Measurements from ENCODE around the gene CDH12.

Gene CDH12

DNA sequence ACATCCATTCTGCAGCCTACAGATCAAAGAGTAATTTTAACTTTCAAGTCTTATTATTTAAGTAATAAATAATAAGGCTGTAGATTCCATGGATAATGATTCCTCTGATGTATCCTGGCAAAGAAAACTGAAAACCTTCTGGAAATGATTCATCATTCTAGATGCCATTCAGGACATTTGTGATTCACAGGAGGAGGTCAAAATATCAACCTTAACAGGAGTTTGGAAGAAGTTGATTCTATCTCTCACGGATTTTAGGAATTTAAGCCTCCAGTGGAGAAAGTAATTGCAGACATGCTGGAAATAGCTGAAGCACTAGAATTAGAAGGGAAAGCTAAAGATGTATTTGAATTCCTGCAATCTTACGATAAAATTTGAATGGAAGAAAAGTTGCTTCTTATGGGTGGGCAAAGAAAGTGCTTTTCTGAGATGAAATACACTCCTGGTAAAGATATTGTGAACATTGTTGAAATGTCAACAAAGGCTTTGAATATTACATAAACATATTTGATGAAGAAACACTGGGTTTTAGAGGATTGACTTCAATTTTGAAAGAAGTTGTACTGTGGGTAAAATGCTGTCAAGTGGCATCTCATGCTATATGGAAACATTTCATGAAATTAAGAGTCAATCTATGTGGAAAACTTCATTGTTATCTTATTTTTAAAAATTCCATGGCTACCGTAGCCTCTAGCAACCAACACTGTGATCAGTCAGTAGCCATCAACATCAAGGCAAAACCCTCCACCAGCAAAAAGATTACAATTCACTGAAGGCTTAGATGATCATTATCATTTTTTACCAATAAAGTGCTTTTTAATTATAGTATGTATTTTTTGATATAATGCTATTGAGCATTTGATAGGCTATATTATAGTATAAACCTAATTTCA is 1141.0 kb downstream of the CDH12 start:
- TF ChIP-seq PPARA (CRISPR knock-in tag; IDR thresholded peaks at IDR 0.05; ENCODE audit: borderline replicate concordance): no peak
- TF ChIP-seq, protein P1, sequence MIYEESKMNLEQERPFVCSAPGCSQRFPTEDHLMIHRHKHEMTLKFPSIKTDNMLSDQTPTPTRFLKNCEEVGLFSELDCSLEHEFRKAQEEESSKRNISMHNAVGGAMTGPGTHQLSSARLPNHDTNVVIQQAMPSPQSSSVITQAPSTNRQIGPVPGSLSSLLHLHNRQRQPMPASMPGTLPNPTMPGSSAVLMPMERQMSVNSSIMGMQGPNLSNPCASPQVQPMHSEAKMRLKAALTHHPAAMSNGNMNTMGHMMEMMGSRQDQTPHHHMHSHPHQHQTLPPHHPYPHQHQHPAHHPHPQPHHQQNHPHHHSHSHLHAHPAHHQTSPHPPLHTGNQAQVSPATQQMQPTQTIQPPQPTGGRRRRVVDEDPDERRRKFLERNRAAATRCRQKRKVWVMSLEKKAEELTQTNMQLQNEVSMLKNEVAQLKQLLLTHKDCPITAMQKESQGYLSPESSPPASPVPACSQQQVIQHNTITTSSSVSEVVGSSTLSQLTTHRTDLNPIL (CRISPR knock-in tag; IDR thresholded peaks at IDR 0.05; ENCODE audit: low read depth): no peak
- no peak for TF ChIP-seq RARB (CRISPR knock-in tag; IDR thresholded peaks at IDR 0.05)
- no peak for TF ChIP-seq OSR1 (CRISPR knock-in tag; IDR thresholded peaks at IDR 0.05)
- no peak for TF ChIP-seq BACH2 (CRISPR knock-in tag; IDR thresholded peaks at IDR 0.05; ENCODE audit: borderline replicate concordance)
- TF ChIP-seq CSRNP3 (CRISPR knock-in tag; IDR thresholded peaks at IDR 0.05): no peak
- no peak for TF ChIP-seq ISL1 (CRISPR knock-in tag; IDR thresholded peaks at IDR 0.05)
- no peak for TF ChIP-seq CSDC2 (CRISPR knock-in tag; IDR thresholded peaks at IDR 0.05)
- no peak for TF ChIP-seq ZC3H10 (CRISPR knock-in tag; IDR thresholded peaks at IDR 0.05)
- TF ChIP-seq ESRRG (CRISPR knock-in tag; IDR thresholded peaks at IDR 0.05): no peak
- no peak for TF ChIP-seq ZFP30 (CRISPR knock-in tag; IDR thresholded peaks at IDR 0.05)
- no peak for TF ChIP-seq POU6F1 (CRISPR knock-in tag; IDR thresholded peaks at IDR 0.05; ENCODE audit: borderline replicate concordance, low read depth)
- TF ChIP-seq TCF4 (CRISPR knock-in tag; IDR thresholded peaks at IDR 0.05; ENCODE audit: borderline replicate concordance): no peak
- no peak for TF ChIP-seq GLIS3 (CRISPR knock-in tag; IDR thresholded peaks at IDR 0.05)
- no peak for TF ChIP-seq ZNF8 (CRISPR knock-in tag; IDR thresholded peaks at IDR 0.05)
- ATAC-seq: peak; percentile 31; the same call in 1 of the 3 replicates

DNA sequence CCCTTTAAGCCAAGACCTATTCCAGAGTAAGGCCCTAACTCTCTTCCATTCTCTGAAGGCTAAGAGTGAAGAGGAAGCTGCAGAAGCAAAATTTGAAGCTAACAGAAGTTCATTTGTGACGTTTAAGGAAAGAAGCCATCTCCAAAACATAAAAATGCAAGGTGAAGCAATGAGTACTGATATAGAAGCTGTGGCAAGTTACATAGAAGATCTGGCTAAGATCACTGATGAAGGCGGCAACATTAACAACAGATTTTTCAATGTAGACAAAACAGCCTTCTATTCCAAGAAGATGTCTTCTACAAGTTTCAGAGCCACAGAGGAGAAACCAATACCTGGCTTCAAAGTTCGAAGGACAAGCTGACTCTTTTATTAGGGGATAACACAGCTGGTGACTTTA is 1143.4 kb downstream of the CDH12 start:
- no peak for ATAC-seq
- TF ChIP-seq GLIS3 (CRISPR knock-in tag; IDR thresholded peaks at IDR 0.05) (no peak), ESRRG (CRISPR knock-in tag; IDR thresholded peaks at IDR 0.05) (no peak), ZNF70 (CRISPR knock-in tag; IDR thresholded peaks at IDR 0.05) (no peak), TCF4 (CRISPR knock-in tag; IDR thresholded peaks at IDR 0.05; ENCODE audit: borderline replicate concordance) (no peak), ZFP3 (CRISPR knock-in tag; IDR thresholded peaks at IDR 0.05) (no peak), CSDC2 (CRISPR knock-in tag; IDR thresholded peaks at IDR 0.05) (no peak), SNAI2 (CRISPR knock-in tag; IDR thresholded peaks at IDR 0.05) (no peak), ARNTL (CRISPR knock-in tag; IDR thresholded peaks at IDR 0.05; ENCODE audit: borderline replicate concordance, low read depth) (no peak), ZC3H10 (CRISPR knock-in tag; IDR thresholded peaks at IDR 0.05) (no peak)

DNA sequence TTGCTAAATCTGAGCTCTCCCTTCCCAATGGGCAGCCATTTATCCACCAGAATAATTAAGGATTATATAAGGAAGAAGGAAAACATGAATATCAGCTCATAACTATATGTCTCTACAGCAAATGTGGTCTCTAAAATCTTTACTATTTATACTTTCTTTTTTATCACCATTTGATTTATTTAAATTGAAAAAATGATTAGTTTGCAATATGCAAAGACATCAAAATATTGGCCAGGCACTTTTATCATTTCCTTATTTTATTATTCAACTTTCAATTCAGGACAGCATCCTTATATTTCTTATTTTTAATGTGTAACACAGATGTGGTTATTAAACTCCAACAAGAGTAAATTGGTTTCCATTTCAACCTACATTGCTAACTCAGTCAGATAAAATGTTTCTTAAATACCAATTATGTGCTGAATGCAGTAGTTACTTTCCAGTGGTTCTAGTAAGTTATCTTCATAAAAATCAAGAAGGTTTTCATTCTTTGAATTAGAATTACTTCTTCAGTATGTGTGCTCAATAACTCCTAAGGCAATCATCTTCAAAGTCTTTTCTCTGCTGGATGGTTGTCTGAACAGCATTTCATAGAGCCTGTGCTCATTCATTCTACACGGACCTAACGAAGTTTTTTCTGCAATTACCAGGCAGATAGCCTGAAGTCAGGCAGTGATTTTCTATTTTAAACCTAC is 1148.0 kb downstream of the CDH12 start:
- ATAC-seq: no peak
- TF ChIP-seq ZFP30 (CRISPR knock-in tag; IDR thresholded peaks at IDR 0.05) (no peak), SNAI2 (CRISPR knock-in tag; IDR thresholded peaks at IDR 0.05) (no peak)

- no peak for ATAC-seq
- TF ChIP-seq, protein P2, sequence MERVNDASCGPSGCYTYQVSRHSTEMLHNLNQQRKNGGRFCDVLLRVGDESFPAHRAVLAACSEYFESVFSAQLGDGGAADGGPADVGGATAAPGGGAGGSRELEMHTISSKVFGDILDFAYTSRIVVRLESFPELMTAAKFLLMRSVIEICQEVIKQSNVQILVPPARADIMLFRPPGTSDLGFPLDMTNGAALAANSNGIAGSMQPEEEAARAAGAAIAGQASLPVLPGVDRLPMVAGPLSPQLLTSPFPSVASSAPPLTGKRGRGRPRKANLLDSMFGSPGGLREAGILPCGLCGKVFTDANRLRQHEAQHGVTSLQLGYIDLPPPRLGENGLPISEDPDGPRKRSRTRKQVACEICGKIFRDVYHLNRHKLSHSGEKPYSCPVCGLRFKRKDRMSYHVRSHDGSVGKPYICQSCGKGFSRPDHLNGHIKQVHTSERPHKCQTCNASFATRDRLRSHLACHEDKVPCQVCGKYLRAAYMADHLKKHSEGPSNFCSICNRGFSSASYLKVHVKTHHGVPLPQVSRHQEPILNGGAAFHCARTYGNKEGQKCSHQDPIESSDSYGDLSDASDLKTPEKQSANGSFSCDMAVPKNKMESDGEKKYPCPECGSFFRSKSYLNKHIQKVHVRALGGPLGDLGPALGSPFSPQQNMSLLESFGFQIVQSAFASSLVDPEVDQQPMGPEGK (CRISPR knock-in tag; IDR thresholded peaks at IDR 0.05; ENCODE audit: borderline replicate concordance): no peak
- TF ChIP-seq ZNF8 (CRISPR knock-in tag; IDR thresholded peaks at IDR 0.05) (no peak), ARNTL (CRISPR knock-in tag; IDR thresholded peaks at IDR 0.05; ENCODE audit: borderline replicate concordance, low read depth) (no peak), TOX (CRISPR knock-in tag; IDR thresholded peaks at IDR 0.05; ENCODE audit: borderline replicate concordance) (no peak), TSHZ2 (CRISPR knock-in tag; IDR thresholded peaks at IDR 0.05) (no peak), CSRNP3 (CRISPR knock-in tag; IDR thresholded peaks at IDR 0.05) (no peak), ZNF70 (CRISPR knock-in tag; IDR thresholded peaks at IDR 0.05) (no peak), OSR1 (CRISPR knock-in tag; IDR thresholded peaks at IDR 0.05) (no peak), ZFP3 (CRISPR knock-in tag; IDR thresholded peaks at IDR 0.05) (no peak), BACH2 (CRISPR knock-in tag; IDR thresholded peaks at IDR 0.05; ENCODE audit: borderline replicate concordance) (no peak), GLIS3 (CRISPR knock-in tag; IDR thresholded peaks at IDR 0.05) (no peak), PPARA (CRISPR knock-in tag; IDR thresholded peaks at IDR 0.05; ENCODE audit: borderline replicate concordance) (no peak)
Observed at GRCh38 chr5:21701317-21701716, 1151.8 kb downstream of the CDH12 start.
